GM10266 (cell line): ENCODE data around the gene ZNF561.
"Not testable (repeated sequence)": the region's sequence is repeated elsewhere in the genome, so short reads cannot be mapped to it uniquely, and the experiment has no call there.

ENCODE experiments used
- DNase-seq: peaks from one replicate; pipeline ENCODE4 v3.0.0; 2012; ENCODE audit errors: extremely low spot score
- CTCF ChIP-seq: IDR thresholded peaks from 2 replicates; pipeline ENCODE4 v1.5.1; 2012; ENCODE audit warnings: mild to moderate bottlenecking, low read depth; ENCODE audit not compliant: control insufficient read depth, insufficient read depth; ENCODE audit errors: missing control alignments

ZNF561 gene

GRCh38 chr19:9615844-9616243 is 5.2 kb downstream of the ZNF561 start:
- no peak for DNase-seq
- TF ChIP-seq CTCF: no peak

GRCh38 chr19:9610484-9611113 is 10.4 kb downstream of the ZNF561 start:
- no peak for TF ChIP-seq CTCF

GRCh38 chr19:9608912-9609311 is 12.1 kb downstream of the ZNF561 start:
- TF ChIP-seq CTCF: no peak
- no peak for DNase-seq

More at GRCh38 chr19:9610484-9611113, 10.4 kb downstream of the ZNF561 start:
- DNase-seq: no peak

- DNase-seq: no peak
- TF ChIP-seq CTCF: no peak
These were observed 24.0 kb downstream of the ZNF561 start for GRCh38 chr19:9597027-9597426.

GRCh38 chr19:9586764-9587163 is 34.3 kb downstream of the ZNF561 start:
- DNase-seq: peak; percentile 36
- peak; percentile 77 for TF ChIP-seq CTCF

GRCh38 chr19:9584073-9584833 is 36.8 kb downstream of the ZNF561 start, which contains the start of gene ZNF121:
Gene ZNF121, minus strand, starts transcription at chr19:9584504. Its CDS starts 16,407 bp downstream, at chr19:9568097.
- TF ChIP-seq CTCF: no peak
- peak; percentile 75 for DNase-seq

- DNase-seq: not testable (repeated sequence)
These were observed 38.8 kb downstream of the ZNF561 start for GRCh38 chr19:9582081-9582725.
